HL-60 (cell line): ENCODE results near the gene FABP7.

Experiments
- POLR2AphosphoS5 ChIP-seq: IDR thresholded peaks from 2 replicates; pipeline ENCODE4 v1.6.1; 2012; ENCODE audit warnings: low read depth
- TF ChIP-seq, protein P1 (sequence below): IDR thresholded peaks from one replicate; pipeline ENCODE4 v1.5.1; 2011; ENCODE audit warnings: low read length, control low read depth, inconsistent platforms; ENCODE audit not compliant: insufficient read depth

DNA sequence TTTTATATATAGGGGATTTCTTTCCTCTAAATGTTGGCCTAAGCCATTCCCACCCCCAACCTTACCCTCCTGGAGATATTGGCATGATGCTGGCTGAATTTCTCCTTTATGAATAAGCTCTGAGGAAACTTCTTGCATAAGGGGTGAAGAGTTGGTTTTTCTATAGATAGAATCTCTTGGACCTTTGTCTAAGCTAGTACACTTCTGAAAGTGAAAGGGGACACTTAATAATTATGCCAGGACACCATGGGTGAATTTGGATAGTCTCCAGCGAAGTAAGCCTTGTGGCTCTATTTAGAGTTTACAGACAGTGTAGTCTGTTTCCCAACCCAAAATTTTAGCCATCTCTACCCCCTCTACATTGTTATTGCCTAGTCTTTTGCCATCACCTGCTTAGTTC, 27.1 kb upstream of the FABP7 start:
- TF ChIP-seq POLR2AphosphoS5 = no peak
- TF ChIP-seq, protein P1, sequence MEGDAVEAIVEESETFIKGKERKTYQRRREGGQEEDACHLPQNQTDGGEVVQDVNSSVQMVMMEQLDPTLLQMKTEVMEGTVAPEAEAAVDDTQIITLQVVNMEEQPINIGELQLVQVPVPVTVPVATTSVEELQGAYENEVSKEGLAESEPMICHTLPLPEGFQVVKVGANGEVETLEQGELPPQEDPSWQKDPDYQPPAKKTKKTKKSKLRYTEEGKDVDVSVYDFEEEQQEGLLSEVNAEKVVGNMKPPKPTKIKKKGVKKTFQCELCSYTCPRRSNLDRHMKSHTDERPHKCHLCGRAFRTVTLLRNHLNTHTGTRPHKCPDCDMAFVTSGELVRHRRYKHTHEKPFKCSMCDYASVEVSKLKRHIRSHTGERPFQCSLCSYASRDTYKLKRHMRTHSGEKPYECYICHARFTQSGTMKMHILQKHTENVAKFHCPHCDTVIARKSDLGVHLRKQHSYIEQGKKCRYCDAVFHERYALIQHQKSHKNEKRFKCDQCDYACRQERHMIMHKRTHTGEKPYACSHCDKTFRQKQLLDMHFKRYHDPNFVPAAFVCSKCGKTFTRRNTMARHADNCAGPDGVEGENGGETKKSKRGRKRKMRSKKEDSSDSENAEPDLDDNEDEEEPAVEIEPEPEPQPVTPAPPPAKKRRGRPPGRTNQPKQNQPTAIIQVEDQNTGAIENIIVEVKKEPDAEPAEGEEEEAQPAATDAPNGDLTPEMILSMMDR = no peak
